Nephron (organoid): ENCODE measurements around the gene TTLL8.

ENCODE experiments used
- H3K27ac Mint-ChIP-seq, 3 experiments: 2 replicates each; pipeline ENCODE4 v1.8.0; 2020; ENCODE audit warnings: mixed read lengths in 3 of 3, mild to moderate bottlenecking in 2 of 3, moderate library complexity in 1 of 3
- H3K27me3 Mint-ChIP-seq: 2 replicates; pipeline ENCODE4 v1.8.0; 2021; ENCODE audit warnings: low read depth, mild to moderate bottlenecking, moderate library complexity, mixed read lengths
- H3K36me3 Mint-ChIP-seq: 2 replicates; pipeline ENCODE4 v1.8.0; 2020; ENCODE audit warnings: low read depth, mixed read lengths
- H3K4me1 Mint-ChIP-seq: 2 replicates; pipeline ENCODE4 v1.8.0; 2020; ENCODE audit warnings: mixed read lengths
- H3K4me3 Mint-ChIP-seq, 3 experiments: 2 replicates each; pipeline ENCODE4 v1.8.0; 2020; ENCODE audit warnings: mild to moderate bottlenecking in 3 of 3, mixed read lengths in 3 of 3, moderate library complexity in 2 of 3
- H3K9me3 Mint-ChIP-seq: 2 replicates; pipeline ENCODE4 v1.8.0; 2020; ENCODE audit warnings: mixed read lengths
- CTCF ChIP-seq, 3 experiments: fragments of 200-600 bp; sonication (generic); IDR thresholded peaks; one replicate each; pipeline ENCODE4 v1.5.0; 2021; ENCODE audit warnings: antibody characterized with exemption in 3 of 3; ENCODE audit not compliant: unreplicated experiment in 3 of 3

The TTLL8 gene

GRCh38 chr22:50101870-50102565 lies 43.9 kb upstream of the TTLL8 start:
- H3K27me3 Mint-ChIP-seq, result peaks cover 11% of the 10 kb centered on the region
- H3K27ac Mint-ChIP-seq, result no peak overlapping the region
- TF ChIP-seq CTCF (IDR thresholded peaks at IDR 0.05; ENCODE audit: unreplicated experiment in 3 of 3), result no peak
- no peak overlapping the region for H3K4me3 Mint-ChIP-seq
- peaks cover 7% of the 10 kb centered on the region for H3K4me1 Mint-ChIP-seq
- no peaks in the 10 kb centered on the region for H3K36me3 Mint-ChIP-seq
- H3K9me3 Mint-ChIP-seq, result no peaks in the 10 kb centered on the region

- Mint-ChIP-seq H3K4me3 (no peak overlapping the region), H3K9me3 (no peaks in the 10 kb centered on the region), H3K36me3 (no peaks in the 10 kb centered on the region), H3K27ac (no peak overlapping the region), H3K27me3 (peaks cover 11% of the 10 kb centered on the region), H3K4me1 (no peaks in the 10 kb centered on the region)
- no peak for TF ChIP-seq CTCF (IDR thresholded peaks at IDR 0.05; ENCODE audit: unreplicated experiment in 3 of 3)
Measured at GRCh38 chr22:50098052-50098451, 40.0 kb upstream of the TTLL8 start.

- H3K27ac Mint-ChIP-seq, result no peak overlapping the region
- H3K4me3 Mint-ChIP-seq, result no peak overlapping the region
- no peaks in the 10 kb centered on the region for H3K36me3 Mint-ChIP-seq
- peaks cover 5% of the 10 kb centered on the region for H3K9me3 Mint-ChIP-seq
- no peak for TF ChIP-seq CTCF (IDR thresholded peaks at IDR 0.05; ENCODE audit: unreplicated experiment in 3 of 3)
- no peaks in the 10 kb centered on the region for H3K4me1 Mint-ChIP-seq
- peaks cover 11% of the 10 kb centered on the region for H3K27me3 Mint-ChIP-seq
Measured at GRCh38 chr22:50092342-50092741, 34.2 kb upstream of the TTLL8 start.

- TF ChIP-seq CTCF (IDR thresholded peaks at IDR 0.05; ENCODE audit: unreplicated experiment in 3 of 3), result no peak
- Mint-ChIP-seq H3K4me1 (no peaks in the 10 kb centered on the region), H3K36me3 (no peaks in the 10 kb centered on the region), H3K4me3 (no peak overlapping the region), H3K9me3 (peaks cover 5% of the 10 kb centered on the region), H3K27me3 (peaks cover 11% of the 10 kb centered on the region), H3K27ac (no peak overlapping the region)
Measured at GRCh38 chr22:50091092-50091768, 33.1 kb upstream of the TTLL8 start.

- Mint-ChIP-seq H3K4me3 (no peak overlapping the region), H3K4me1 (peaks cover 2% of the 10 kb centered on the region), H3K9me3 (peaks cover 5% of the 10 kb centered on the region), H3K36me3 (no peaks in the 10 kb centered on the region), H3K27me3 (peaks cover 11% of the 10 kb centered on the region), H3K27ac (no peak overlapping the region)
- TF ChIP-seq CTCF (IDR thresholded peaks at IDR 0.05; ENCODE audit: unreplicated experiment in 3 of 3), result no peak
Measured at GRCh38 chr22:50090412-50090714, 32.3 kb upstream of the TTLL8 start.
